Smooth muscle cell (in vitro differentiated cells): ENCODE measurements around the gene EML6. TPM values are rescaled to one million over a fixed set of nuclear protein-coding genes. Genes with fewer than 3 reads are reported as not detected.

Experiments used
- DNase-seq: peaks from one replicate; lab custom pipeline; 2025; ENCODE audit not compliant: unreplicated experiment; lab: John Stamatoyannopoulos, UW
- H2AFZ ChIP-seq: fragments of 200-600 bp; sonication (generic); 2 replicates; pipeline ENCODE4 v1.6.0; 2016; ENCODE audit warnings: antibody characterized with exemption, low read depth, mild to moderate bottlenecking
- H3F3A ChIP-seq: fragments of 200-600 bp; sonication (generic); 2 replicates; pipeline ENCODE4 v1.6.0; 2017; ENCODE audit warnings: antibody characterized with exemption, low read depth
- H3K27ac ChIP-seq: fragments of 200-600 bp; sonication (generic); 2 replicates; pipeline ENCODE4 v1.5.1; 2016; ENCODE audit warnings: low read depth, mild to moderate bottlenecking
- H3K27me3 ChIP-seq: fragments of 200-600 bp; sonication (generic); 2 replicates; pipeline ENCODE4 v1.6.1; 2016; ENCODE audit warnings: low read depth, mild to moderate bottlenecking
- H3K36me3 ChIP-seq: fragments of 200-600 bp; sonication (generic); 2 replicates; pipeline ENCODE4 v1.5.1; 2016; ENCODE audit warnings: low read depth
- H3K4me1 ChIP-seq: fragments of 200-600 bp; sonication (generic); 2 replicates; pipeline ENCODE4 v1.5.1; 2016; ENCODE audit warnings: low read depth
- H3K4me2 ChIP-seq: fragments of 200-600 bp; sonication (generic); 2 replicates; pipeline ENCODE4 v1.6.0; 2016; ENCODE audit warnings: mild to moderate bottlenecking
- H3K4me3 ChIP-seq: fragments of 200-600 bp; sonication (generic); 2 replicates; pipeline ENCODE4 v1.5.1; 2016; ENCODE audit warnings: mild to moderate bottlenecking
- H3K79me2 ChIP-seq: fragments of 200-600 bp; sonication (generic); 2 replicates; pipeline ENCODE4 v1.6.0; 2016; ENCODE audit warnings: low read depth, mild to moderate bottlenecking
- H3K9ac ChIP-seq: fragments of 200-600 bp; sonication (generic); 2 replicates; pipeline ENCODE4 v1.6.0; 2016; ENCODE audit warnings: low read depth
- H3K9me3 ChIP-seq: fragments of 200-600 bp; sonication (generic); replicated peaks from 2 replicates; pipeline ENCODE4 v1.5.1; 2016; ENCODE audit warnings: low read depth
- H4K20me1 ChIP-seq: fragments of 200-600 bp; sonication (generic); 2 replicates; pipeline ENCODE4 v1.6.0; 2016; ENCODE audit warnings: low read depth
- WGBS: methylation state at CpG from one replicate; pipeline ENCODE4 v1.1.7; 2016; ENCODE audit warnings: low lambda C conversion rate; 5-methylcytosine and 5-hydroxymethylcytosine counted together
- polyA plus RNA-seq: library from polyadenylated mRNA; unstranded; fragments of >200 nt; fragmentation: Nextera tagmentation; extraction: Ambion mirVana; gene quantifications from 2 replicates; pipeline ENCODE4 v1.2.1, GENCODE V29; 2016
- total RNA-seq: library from RNA; depleted of rRNA; stranded (reverse); fragments of >200 nt; gene quantifications from 2 replicates; pipeline ENCODE4 v1.2.3, GENCODE V29; 2014
- TF ChIP-seq, protein P1 (sequence below): fragments of 200-600 bp; sonication (generic); IDR thresholded peaks from 2 replicates; pipeline ENCODE4 v1.5.1; 2017; ENCODE audit warnings: borderline replicate concordance, mild to moderate bottlenecking, antibody characterized with exemption; ENCODE audit not compliant: insufficient read depth, poor library complexity, severe bottlenecking

The EML6 gene
- total and polyA plus RNA-seq, 2 experiments from 2014 or later, result 0.49 to 0.54 TPM

DNA sequence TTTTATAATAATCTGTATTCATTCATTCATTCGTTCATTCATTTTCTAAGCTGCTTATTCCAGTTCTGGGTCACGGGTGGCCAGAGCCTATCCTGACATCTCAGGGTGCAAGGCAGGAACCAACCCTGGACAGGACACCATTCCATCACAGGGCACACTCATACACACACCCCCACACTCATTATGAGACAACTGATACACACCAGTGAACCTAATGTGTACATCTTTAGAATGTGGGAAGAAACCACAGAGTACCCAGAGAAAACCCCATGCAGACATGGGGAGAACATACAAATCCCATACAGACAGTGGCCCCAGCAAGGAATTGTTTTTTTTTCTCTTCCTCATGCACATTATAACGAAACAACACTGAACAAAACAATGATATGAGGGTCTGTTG is 272.1 kb downstream of the EML6 start:
- Histone ChIP-seq H3K27ac (no peak overlapping the region), H3F3A (peaks cover 4% of the 10 kb centered on the region), H3K36me3 (no peaks in the 10 kb centered on the region), H3K79me2 (peaks cover 100% of the 10 kb centered on the region), H3K4me3 (no peak overlapping the region), H3K27me3 (no peaks in the 10 kb centered on the region), H3K4me2 (no peak overlapping the region), H3K4me1 (peaks cover 19% of the 10 kb centered on the region), H3K9ac (no peak overlapping the region), H2AFZ (no peak overlapping the region), H4K20me1 (peaks cover 100% of the 10 kb centered on the region), H3K9me3 (no peaks in the 10 kb centered on the region)
- 92% methylated on average over 3 of the region's 3 CpGs for WGBS
- no peak for DNase-seq
- TF ChIP-seq, protein P1, sequence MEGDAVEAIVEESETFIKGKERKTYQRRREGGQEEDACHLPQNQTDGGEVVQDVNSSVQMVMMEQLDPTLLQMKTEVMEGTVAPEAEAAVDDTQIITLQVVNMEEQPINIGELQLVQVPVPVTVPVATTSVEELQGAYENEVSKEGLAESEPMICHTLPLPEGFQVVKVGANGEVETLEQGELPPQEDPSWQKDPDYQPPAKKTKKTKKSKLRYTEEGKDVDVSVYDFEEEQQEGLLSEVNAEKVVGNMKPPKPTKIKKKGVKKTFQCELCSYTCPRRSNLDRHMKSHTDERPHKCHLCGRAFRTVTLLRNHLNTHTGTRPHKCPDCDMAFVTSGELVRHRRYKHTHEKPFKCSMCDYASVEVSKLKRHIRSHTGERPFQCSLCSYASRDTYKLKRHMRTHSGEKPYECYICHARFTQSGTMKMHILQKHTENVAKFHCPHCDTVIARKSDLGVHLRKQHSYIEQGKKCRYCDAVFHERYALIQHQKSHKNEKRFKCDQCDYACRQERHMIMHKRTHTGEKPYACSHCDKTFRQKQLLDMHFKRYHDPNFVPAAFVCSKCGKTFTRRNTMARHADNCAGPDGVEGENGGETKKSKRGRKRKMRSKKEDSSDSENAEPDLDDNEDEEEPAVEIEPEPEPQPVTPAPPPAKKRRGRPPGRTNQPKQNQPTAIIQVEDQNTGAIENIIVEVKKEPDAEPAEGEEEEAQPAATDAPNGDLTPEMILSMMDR, result no peak

DNA sequence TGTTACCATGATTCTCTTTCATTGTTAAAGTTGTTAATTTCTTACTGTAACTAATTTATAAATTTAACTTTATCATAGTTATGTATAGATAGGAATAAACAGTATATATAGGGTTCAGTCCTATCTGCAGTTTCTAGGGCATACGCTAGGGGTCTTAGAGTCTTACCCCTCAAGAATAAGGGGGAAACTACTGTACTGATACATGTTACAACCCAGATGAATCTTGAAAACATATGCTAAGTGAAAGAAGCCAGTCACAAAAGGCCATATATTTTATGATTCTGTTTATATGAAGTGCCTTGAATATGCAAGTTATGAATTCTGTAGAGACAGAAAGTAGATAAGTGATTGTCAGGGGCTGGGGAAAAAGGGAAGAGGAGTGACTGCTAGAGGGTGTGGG is 274.4 kb downstream of the EML6 start:
- no peak overlapping the region for H3K9ac ChIP-seq
- H3K4me2 ChIP-seq, result no peak overlapping the region
- H3F3A ChIP-seq, result peaks cover 4% of the 10 kb centered on the region
- peaks cover 100% of the 10 kb centered on the region for H3K79me2 ChIP-seq
- no peaks in the 10 kb centered on the region for H3K27me3 ChIP-seq
- H3K27ac ChIP-seq, result peak overlapping the region; percentile 51
- no peaks in the 10 kb centered on the region for H3K36me3 ChIP-seq
- 86% methylated on average over 1 of the region's 1 CpG for WGBS
- TF ChIP-seq, protein P1, result no peak
- H4K20me1 ChIP-seq, result peaks cover 100% of the 10 kb centered on the region
- H3K4me1 ChIP-seq, result peaks cover 22% of the 10 kb centered on the region
- no peak overlapping the region for H2AFZ ChIP-seq
- H3K4me3 ChIP-seq, result no peak overlapping the region
- no peaks in the 10 kb centered on the region for H3K9me3 ChIP-seq
- no peak for DNase-seq

DNA sequence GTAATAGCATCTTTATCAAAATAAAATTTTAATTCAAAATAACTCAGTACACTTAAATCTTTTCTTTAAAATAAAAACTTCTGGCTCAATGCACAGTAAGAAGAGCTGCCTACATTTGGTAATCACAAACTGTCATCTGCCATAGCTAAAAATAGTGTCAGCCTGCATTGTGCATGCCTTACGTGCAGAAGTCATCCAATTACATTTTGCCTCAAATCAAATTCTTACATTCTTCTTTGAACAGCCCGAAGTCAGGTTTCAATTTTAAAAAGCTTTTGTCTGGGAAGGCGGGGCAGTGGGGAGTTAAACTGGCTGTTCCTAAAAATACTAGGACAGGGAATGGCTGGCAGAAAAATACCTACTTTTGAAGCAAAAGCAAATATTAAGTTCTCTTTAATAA is 275.7 kb downstream of the EML6 start:
- H3F3A ChIP-seq, result peaks cover 13% of the 10 kb centered on the region
- TF ChIP-seq, protein P1, result no peak
- H3K4me3 ChIP-seq, result peak overlapping the region; percentile 16
- no peaks in the 10 kb centered on the region for H3K36me3 ChIP-seq
- WGBS, result 42% methylated on average over 3 of the region's 3 CpGs
- peak overlapping the region; percentile 78 for H3K4me2 ChIP-seq
- peaks cover 100% of the 10 kb centered on the region for H4K20me1 ChIP-seq
- peak overlapping the region; percentile 51 for H3K27ac ChIP-seq
- H3K9ac ChIP-seq, result no peak overlapping the region
- H3K9me3 ChIP-seq, result no peaks in the 10 kb centered on the region
- no peaks in the 10 kb centered on the region for H3K27me3 ChIP-seq
- H3K4me1 ChIP-seq, result peaks cover 22% of the 10 kb centered on the region
- no peak overlapping the region for H2AFZ ChIP-seq
- DNase-seq, result no peak
- H3K79me2 ChIP-seq, result peaks cover 100% of the 10 kb centered on the region

DNA sequence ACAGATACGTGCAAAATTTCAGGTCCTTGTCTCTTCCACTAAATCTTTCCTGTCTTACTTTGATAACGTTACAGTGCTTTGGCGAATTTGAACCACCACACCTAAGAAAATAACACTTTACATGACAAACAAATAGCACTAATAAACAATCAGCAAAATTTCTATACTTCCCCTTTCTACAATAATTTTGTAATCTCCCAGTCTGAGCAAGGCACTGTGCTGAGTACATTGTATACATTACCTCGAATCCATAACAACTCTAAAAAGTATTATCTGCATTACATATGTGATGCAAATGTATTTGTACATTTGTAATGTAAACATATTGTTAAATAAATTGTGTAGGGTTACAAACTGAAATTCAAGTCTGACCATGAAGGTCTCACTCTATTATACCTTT is 276.9 kb downstream of the EML6 start:
- WGBS, result 72% methylated on average over 4 of the region's 4 CpGs
- peak overlapping the region; percentile 2 for H3K4me2 ChIP-seq
- H2AFZ ChIP-seq, result no peak overlapping the region
- H4K20me1 ChIP-seq, result peaks cover 100% of the 10 kb centered on the region
- no peak overlapping the region for H3K4me3 ChIP-seq
- peaks cover 22% of the 10 kb centered on the region for H3K4me1 ChIP-seq
- H3K9me3 ChIP-seq, result no peaks in the 10 kb centered on the region
- no peaks in the 10 kb centered on the region for H3K27me3 ChIP-seq
- peak overlapping the region; percentile 51 for H3K27ac ChIP-seq
- H3K79me2 ChIP-seq, result peaks cover 100% of the 10 kb centered on the region
- TF ChIP-seq, protein P1, result no peak
- peaks cover 15% of the 10 kb centered on the region for H3F3A ChIP-seq
- no peaks in the 10 kb centered on the region for H3K36me3 ChIP-seq
- DNase-seq, result no peak
- no peak overlapping the region for H3K9ac ChIP-seq
